HG02623 (cell line): Measurements from ENCODE around the gene SCGB1D4.
"Not testable (repeated sequence)": the region's sequence is repeated elsewhere in the genome, so short reads cannot be mapped to it uniquely, and the experiment has no call there.

Experiments
- ATAC-seq: cut with Tn5 transposase; IDR thresholded peaks from one replicate; pipeline ENCODE4 v1.9.1; 2021; ENCODE audit warnings: moderate library complexity; ENCODE audit not compliant: unreplicated experiment

The SCGB1D4 gene, protein sequence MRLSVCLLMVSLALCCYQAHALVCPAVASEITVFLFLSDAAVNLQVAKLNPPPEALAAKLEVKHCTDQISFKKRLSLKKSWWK

DNA sequence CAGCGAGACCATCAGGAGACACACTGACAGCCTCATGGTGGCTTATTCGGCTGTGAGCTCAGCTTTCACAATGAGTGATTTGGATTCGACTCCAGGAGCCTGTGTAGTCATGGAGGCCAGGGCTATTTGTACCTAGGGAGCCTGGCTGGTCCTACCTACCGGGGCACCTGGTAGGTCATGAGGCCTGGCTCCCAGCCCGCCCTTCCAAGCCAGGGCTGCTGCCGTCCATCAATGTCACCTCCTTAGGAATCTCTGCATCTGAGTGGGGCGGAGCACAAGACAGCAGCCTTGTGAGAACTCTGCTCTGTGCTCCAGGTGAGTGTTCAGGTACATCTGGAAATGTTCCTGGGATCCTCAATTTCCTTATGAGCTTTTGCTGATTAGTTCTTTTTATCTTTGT lies at the start of gene SCGB1D4:
SCGB1D4 (minus strand) TSS at position 101 of the 400 bp plus-strand sequence; CDS start at position 36, 65 bp downstream.
- ATAC-seq: no peak

DNA sequence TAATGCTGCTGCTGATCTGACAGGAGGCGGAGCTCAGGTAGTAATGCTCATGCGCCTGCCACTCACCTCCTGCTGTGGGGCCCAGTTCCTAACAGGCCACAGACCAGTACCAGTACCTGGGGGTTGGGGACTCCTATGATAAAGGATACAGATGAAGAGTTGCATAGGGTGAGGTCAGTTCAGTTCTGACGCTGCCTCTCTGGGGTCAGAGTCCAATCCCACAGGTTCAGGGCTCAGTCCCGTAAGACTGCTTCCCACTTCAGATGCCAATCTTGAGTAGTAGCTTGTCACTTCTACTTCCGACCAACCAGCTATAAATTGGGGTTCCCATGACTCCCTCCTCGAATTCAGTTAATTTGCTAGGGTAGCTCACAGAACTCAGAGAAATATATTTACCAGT lies 47.0 kb upstream of the SCGB1D4 start:
- no peak for ATAC-seq

DNA sequence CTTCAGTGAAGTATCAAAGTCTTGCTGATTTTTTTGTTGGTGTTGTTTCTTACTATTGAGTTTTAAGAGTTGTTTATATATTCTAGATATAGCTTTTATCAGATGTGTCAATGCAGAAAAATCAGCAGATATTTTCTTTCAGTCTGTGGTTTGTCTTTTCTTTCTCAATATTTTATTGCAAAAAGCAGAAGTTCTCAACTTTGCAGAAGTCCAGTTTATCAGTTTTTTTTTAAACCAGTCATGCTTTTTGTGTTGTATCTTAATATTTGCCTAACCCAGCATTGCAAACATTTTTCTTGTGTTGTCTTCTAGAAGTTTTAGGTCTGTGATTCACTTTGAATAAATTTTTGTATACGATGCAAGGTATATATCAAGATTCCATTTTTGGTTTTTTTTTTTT lies 45.3 kb upstream of the SCGB1D4 start:
- no peak for ATAC-seq

DNA sequence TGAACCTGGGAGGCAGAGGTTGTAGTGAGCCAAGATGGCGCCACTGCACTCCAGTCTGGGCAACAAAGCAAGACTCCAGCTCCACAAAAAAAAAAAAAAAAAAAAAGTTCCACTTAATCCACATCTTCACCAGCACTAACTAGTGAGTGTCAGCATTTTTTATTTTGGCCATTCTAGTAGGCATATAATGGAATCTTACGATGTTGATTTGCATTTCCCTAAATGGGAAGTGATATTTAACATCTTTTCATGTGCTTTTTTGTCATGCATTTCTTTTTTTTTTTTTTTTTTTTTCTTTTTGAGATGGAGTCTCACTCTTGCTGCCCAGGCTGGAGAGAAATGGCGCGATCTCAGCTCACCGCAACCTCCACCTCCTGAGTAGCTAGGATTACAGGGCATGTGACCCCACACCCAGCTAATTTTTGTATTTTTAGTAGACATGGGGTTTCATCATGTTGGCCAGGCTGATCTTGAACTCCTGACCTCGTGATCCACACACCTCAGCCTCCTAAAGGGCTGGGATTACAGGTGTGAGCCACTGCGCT lies 44.8 kb upstream of the SCGB1D4 start:
- not testable (repeated sequence) for ATAC-seq

DNA sequence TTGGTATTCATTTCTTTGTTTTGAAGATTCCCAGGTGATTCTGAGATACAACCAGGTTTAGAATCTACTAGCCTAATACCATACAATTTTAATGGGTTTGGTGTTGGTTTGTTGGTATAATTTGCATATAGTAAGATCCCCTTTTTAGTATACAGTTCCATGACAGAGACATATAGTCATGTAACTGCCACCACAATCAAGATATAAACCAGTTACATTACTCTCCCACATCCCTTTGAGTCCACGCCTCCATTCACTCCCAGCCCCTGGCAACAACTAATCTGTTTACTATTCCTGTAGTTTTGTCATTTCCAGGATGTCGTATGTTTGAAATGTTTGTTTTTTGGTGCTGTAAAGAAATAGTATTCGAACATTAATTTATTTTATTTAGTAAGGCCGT lies 42.7 kb upstream of the SCGB1D4 start:
- no peak for ATAC-seq

DNA sequence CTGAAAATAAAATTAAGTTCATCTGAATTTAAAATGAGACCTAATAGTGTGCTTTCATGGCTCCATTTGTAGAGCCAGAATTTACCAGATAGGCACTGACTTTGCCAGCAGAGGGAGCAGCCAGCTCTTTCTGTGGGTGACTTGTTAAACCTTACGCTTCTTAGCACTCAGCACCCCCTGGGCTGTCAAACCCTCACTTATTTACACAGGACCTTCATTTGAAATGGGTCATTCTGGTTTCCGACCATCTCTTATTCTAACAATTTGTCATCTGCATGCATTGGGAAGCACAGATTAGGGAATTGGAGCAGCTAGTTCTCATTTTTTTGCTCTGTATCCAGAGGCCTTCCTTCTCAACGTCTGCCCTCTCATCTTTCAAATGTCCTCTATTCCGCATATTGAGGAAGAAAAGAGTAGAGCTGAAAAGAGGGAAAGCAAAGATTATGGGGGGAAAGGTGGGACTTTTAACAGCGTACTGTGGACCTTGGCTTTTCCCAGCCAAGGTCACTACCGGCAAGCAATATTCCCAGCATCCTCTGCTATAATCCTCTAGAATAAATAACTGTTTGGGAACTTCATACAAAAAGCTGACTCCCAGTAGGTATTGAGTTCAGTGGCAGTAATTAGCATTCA lies 41.5 kb upstream of the SCGB1D4 start:
- ATAC-seq: no peak

DNA sequence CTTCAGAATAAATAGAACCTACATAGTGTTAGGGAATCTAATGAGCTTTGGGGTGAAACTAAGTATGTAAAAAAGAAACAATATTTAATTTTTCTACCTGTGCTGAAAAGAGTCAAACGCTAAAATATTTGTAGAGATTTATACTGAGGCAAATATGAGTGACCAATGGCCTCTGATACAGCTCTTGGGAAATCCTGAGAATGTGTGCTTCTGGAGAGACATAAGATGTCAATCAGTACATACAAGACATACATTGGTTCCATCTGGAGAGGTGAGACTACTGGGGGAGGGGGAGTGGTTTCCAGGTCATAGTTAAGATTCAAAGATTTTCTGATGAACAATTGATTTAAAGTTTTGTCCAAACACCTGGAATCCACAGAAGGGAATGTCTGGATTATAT lies 39.3 kb upstream of the SCGB1D4 start:
- ATAC-seq: no peak

DNA sequence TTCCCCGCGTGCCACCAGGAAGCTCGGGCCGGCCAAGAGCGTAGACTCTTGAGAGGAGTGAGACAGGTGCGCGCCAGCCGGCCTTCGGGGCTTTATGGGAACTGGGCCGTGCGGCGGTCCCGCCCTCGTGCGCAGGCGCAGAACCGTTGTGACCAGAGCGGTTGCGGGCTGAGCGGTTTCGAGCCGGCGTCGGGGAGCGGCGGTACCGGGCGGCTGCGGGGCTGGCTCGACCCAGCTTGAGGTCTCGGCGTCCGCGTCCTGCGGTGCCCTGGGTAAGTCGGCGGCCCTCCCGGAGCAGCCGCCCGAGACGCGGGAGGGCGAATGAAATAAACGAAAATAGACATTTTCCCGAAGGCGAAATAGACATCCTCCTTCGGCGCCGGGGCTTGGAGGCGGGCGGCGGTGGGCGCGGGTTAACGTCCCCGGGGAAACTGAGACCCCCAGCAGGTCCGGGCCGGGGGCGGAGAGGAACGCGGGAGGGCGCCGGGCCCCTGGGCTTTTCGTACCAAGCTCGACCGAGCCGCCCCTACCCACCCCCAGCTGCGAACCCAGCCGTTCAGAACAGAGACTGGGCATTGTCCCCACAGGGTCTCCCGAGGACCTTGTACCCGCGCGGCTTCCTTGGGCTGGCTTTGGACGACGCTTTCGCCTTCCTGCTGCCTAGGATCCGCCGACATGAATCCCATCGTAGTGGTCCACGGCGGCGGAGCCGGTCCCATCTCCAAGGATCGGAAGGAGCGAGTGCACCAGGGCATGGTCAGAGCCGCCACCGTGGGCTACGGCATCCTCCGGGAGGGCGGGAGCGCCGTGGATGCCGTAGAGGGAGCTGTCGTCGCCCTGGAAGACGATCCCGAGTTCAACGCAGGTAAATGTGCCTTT lies 38.7 kb upstream of the SCGB1D4 start, which contains the start of gene ASRGL1:
ASRGL1 (plus strand) TSS at position 146 of the 879 bp plus-strand sequence; CDS start at position 676, 530 bp downstream.
- no peak for ATAC-seq

DNA sequence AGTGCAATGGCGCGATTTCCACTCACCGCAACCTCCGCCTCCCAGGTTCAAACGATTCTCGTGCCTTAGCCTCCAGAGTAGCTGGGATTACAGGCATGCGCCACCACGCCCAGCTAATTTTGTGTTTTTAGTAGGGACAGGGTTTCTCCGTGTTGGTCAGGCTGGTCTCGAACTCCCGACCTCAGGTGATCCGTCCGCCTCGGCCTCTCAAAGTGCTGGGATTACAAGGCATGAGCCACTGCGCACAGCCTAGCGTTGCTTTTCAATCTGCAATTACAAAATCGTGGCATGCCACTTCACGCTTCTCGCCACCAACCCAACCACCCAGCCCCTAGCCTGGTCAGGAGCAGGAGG lies 38.1 kb upstream of the SCGB1D4 start:
- not testable (repeated sequence) for ATAC-seq

DNA sequence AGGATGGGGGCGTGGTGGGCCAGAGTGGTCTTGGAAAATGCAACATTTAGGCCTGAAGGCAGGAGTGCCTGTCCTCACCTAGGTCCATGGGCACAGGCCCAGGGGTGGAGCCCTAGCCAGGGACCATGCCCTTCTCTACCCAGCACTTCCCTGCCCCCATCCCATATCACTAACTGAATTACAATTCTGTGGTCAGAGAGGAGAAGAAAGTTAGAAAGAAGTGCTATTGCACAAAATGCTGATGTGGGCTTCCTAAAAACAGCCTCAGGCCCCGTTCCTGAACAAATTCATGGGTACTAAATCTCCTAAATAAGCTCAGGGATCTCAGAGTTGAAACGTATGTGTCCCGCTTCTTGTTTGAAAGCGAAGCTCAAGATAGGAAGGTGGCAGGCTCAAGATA lies 34.9 kb upstream of the SCGB1D4 start:
- ATAC-seq: no peak

DNA sequence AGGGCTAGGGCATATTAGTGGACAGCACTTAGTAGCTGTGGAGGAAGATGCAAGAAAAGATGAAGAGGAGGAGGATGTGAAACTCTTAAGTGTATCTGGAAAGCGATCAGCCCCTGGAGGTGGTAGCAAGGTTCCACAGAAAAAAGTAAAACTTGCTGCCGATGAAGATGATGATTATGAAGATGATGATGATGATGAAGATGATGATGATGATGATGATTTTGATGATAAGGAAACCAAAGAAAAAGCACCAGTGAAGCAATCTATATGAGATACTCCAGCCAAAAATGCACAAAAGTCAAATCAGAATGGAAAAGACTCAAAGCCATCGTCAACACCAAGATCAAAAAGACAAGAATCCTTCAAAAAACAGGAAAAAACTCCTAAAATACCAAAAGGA lies 32.4 kb upstream of the SCGB1D4 start:
- not testable (repeated sequence) for ATAC-seq

DNA sequence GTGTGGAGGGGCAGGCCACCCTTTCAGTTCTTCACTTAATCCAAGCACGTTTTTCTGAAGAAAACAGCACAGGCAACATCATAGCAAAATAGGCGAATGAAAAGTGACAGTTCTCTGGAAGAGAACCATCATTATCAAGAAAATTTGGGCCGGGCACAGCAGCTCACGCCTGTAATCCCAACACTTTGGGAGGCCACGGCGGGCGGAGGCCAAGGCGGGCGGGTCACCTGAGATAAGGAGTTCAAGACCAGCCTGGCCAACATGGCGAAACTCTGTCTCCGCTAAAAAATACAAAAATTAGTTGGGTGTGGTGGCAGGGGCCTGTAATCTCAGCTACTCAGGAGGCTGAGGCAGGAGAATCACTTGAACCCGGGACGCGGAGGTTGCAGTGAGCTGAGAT lies 28.7 kb upstream of the SCGB1D4 start:
- not testable (repeated sequence) for ATAC-seq

DNA sequence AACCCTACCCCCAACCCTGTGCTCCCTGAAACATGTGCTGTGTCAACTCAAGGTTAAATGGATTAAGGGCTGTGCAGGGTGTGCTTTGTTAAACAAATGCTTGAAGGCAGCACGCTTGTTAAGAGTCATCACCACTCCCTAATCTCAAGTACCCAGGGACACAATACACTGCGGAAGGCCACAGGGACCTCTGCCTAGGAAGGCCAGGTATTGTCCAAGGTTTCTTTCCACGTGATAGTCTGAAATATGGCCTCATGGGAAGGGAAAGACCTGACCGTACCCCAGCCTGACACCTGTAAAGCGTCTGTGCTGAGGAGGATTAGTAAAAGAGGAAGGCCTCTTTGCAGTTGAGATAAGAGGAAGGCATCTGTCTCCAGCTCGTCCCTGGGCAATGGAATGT lies 27.8 kb upstream of the SCGB1D4 start:
- ATAC-seq: not testable (repeated sequence)

DNA sequence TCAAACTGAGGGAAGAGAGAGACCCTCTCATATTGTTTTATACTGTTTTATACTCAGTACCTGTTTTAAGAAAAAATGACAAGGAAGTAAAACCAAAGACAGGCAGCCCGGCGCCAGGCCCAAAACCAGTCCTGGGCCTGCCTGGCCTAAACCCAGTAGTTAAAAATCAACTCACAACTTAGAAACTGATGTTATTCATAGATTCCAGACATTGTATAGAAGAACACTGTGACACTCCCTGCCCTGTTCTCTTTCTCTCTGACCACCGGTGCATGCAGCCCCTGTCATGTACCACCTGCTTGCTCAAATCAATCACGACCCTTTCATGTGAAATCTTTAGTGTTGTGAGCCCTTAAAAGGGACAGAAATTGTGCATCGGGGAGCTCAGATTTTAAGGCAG lies 26.9 kb upstream of the SCGB1D4 start:
- ATAC-seq: not testable (repeated sequence)

DNA sequence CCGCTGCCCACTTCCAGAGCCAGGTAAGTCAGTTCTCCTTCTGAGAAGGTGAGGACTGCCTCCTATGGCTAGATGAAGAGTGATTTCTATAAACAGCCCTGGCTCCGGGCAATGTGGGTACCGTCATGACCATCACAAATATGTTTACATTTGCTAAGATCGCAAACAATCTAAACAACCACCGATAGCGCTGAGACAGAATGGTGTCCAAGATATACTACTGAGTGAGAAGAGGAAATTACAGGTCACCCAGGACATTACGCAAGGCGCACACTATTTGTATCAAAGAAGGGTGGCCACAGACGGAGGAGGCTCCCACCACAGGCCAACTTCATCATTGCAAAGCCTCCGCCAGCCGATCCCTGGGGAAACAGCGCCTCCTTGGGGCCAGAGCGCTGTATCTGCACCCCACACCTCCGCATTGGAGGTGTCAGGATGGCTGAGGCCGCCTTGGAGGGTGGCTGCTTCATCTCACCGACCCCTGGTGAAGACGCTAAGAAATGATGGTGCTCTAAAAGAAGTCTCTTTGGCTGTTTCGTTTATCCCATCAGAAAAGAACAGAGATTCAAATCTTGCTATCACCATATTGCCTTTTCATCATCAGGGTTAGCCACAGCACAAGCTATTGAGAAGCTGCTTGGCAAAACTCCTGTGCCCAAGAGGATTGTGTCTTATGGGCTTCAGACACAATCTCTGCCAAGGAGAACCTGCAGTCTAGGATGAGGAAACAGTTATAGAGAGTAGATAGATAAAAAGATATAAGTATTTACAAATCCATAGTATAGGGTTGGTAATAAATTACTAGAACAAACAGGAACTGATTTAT lies 26.1 kb upstream of the SCGB1D4 start:
- no peak for ATAC-seq

DNA sequence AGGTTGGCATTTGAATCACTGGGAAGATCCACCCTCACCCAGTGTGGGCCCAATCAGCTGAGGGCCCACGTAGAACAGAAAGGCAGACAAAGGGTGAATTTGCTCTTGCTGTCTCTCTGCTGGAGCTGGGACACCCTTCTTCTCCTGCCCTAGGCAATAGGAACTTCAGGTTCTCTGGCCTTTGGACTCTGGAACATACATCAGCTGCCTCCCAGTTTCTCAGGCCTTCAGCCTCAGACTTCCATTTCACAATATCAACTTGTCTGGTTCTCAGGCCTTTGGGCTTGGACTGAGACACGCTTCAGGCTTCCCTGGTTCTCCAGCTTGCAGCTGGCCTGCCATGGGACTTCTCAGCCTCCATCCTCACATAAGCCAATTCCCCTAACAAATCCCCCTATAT lies 23.6 kb upstream of the SCGB1D4 start:
- ATAC-seq: no peak

DNA sequence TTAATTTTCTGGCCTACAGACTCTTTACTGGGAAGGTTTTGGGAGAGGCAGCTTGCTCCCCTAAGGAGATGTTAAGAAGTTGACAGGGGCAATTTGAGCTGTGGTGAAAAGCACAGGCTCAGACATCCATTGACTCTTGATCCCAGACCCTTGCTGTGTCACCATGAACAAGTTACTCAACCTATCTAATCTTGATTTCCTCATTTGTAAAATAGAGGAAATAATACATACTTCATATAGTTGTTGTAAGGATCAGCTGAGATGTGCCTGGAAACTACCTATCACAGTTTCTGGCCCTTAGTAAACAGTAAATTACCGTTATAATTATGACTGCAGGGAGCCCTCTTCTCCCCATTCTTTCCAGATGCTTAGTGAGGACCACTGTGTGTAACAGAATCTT lies 16.6 kb upstream of the SCGB1D4 start:
- no peak for ATAC-seq

DNA sequence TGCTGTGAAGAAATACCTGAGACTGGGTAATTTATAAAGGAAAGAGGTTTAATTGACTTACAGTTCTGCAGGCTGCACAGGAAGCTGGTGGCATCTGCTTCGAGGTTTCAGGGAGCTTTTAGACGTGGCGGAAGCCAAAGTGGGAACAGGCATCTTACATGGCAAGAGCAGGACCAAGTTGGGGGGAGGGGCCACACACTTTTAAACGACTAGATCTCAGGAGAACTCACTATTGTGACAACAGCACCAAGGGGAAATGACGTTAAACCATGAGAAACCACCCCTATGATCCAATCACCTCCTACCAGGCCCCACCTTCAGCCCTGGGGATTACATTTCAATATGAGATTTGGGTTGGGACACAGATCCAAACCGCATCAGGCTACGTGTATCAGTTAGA lies 11.1 kb upstream of the SCGB1D4 start:
- ATAC-seq: no peak

DNA sequence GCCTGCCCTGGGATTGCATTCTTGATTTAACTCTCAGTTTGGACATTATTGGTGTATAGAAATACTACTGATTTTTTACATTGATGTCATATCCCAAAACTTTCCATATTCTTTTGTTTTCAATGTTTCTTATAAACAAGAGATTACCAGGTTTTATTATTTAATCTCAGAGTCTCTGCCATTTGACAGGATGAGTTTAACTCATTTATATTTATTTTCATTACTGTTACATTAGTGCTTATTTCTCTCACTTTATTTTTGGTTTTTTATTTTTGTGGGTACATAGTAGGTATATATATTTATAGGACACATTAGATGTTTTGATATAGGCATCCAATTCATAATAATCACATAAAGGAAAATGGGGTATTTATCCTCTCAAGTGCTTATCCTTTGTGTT lies 9.1 kb upstream of the SCGB1D4 start:
- no peak for ATAC-seq

DNA sequence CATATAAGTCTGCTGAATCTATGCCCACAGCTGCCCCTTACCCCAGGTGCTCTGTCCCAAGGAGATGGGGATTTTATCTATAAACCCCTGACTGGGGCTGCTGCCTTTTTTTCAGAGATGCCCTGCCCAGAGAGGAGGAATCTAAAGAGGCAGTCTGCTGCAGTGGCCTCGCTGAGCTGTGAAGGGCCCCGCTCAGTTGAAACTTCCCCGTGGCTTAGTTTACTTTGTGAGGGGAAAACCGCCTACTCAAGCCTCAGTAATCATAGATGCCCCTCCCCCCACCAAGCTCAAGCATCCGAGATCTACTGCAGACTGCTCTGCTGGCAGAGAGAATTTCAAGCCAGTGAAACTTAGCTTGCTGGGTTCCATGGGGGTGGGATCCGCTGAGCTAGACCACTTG lies 7.4 kb upstream of the SCGB1D4 start:
- ATAC-seq: no peak

DNA sequence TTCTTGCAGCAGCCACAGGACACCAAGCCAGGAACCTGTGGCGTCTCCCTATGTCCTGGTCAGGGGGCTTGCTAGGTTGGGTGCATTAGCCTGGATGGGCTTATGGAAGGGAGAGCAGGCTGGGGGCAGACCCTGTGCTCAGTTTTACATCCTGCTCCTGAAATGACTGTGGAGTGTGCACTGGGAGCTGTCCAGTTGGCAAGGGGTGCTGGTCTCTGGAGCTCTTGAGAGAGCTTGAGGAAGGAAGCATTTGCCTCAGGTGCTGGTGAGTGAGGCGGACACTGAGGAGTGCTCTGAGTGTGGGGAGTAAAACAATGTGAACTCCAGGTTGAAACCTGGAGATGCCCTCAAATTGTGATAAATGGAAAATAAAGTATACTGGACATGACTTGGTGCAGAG lies 3.4 kb downstream of the SCGB1D4 start:
- no peak for ATAC-seq
